ENCODE data around the gene GLIS2.

- TF ChIP-seq CTCF (IDR thresholded peaks at IDR 0.05) (no peak), ZFX (IDR thresholded peaks at IDR 0.05; ENCODE audit: borderline replicate concordance) (no peak)
Observed at GRCh38 chr16:4317532-4318450, 1.9 kb downstream of the GLIS2 start.

All from 22Rv1 (cell line).